GM18870 (cell line): ENCODE data around the gene ADAMTS13.
"Not testable (repeated sequence)": the region's sequence is repeated elsewhere in the genome, so short reads cannot be mapped to it uniquely, and the experiment has no call there.

Experiments used
- ATAC-seq: cut with Tn5 transposase; IDR thresholded peaks from one replicate; pipeline ENCODE4 v1.9.1; 2021; ENCODE audit warnings: moderate library complexity; ENCODE audit not compliant: unreplicated experiment

The ADAMTS13 gene

DNA sequence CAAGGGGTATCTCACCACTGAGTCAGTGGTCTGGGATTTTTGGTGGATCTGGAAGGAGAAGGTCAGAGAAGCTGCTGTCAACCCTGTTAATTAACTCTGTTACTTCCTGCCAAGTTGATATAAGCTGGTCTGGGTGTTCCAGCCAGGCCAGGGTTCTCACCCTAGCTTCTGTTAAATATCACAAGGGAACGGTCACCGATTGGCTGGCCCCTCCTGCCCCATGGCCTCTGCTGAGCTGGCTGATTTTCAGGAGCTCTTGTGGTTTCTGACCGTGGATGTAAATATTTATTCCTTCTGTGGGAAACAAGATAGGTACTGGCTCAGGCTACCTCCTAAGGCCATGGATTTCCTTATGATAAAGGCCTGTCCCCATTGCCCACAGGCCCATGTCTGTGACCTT is 1.0 kb downstream of the ADAMTS13 start:
- ATAC-seq = no peak

- ATAC-seq = no peak
Observed at GRCh38 chr9:133424187-133424586, 2.0 kb downstream of the ADAMTS13 start.

DNA sequence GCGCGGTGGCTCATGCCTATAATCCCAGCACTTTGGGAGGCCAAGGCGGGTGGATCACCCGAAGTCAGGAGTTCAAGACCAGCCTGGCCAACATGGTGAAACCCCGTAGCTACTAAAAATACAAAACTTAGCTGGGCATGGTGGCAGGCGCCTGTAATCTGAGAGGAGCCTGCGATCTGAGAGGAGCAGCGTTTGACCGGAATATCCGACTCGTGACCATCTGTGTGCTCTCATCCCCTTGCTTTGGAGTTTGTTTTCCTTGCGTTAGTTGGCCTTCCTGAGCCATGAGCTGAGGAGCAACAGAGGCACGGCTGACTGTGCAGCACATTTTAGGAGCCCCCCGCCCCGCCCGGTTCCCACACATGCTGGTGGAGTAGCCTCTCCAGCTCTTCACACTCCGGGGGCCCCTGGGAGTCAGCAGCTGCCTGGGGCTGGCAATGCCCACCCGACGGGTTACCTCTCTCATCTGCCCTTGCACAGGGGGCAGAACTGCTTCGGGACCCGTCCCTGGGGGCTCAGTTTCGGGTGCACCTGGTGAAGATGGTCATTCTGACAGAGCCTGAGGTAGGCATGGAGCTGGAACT is 3.0 kb downstream of the ADAMTS13 start:
- no peak for ATAC-seq

- no peak for ATAC-seq
Observed at GRCh38 chr9:133426011-133426410, 3.8 kb downstream of the ADAMTS13 start.

GRCh38 chr9:133427658-133428348 is 5.6 kb downstream of the ADAMTS13 start:
- no peak for ATAC-seq

DNA sequence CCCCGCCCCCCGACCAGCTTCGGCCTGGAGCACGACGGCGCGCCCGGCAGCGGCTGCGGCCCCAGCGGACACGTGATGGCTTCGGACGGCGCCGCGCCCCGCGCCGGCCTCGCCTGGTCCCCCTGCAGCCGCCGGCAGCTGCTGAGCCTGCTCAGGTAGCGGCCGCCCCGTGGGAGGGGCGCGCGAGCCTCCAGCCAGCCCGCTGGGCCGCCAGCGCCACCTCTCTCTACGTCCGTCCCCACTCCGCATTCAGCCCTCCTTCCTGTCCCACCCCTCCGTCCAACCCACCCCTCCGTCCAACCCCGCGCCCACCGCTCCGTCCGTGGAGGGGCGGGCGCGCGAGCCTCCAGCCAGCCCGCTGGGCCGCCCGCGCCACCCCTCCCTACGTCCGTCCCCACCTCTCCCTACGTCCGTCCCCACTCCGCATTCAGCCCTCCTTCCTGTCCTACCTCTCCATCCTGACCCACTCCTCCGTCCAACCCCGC is 6.5 kb downstream of the ADAMTS13 start:
- no peak for ATAC-seq

- ATAC-seq = no peak
Observed at GRCh38 chr9:133429214-133429613, 7.0 kb downstream of the ADAMTS13 start.

DNA sequence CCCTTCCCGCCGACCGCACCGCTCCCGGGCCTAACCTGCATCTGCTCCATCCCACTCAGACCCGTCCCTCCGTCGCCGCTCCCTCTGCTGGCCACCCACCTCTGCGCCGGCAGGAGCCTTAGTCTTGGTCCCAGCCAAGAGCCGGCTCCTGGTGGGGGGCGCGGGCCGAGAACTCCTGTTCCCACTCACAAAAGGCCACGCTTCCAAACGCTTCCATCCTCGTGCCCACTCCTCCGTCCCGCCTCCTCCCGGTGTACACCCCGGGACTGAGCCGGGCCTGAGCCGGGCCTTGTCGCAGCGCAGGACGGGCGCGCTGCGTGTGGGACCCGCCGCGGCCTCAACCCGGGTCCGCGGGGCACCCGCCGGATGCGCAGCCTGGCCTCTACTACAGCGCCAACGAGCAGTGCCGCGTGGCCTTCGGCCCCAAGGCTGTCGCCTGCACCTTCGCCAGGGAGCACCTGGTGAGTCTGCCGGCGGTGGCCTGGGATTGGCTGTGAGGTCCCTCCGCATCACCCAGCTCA is 7.5 kb downstream of the ADAMTS13 start:
- no peak for ATAC-seq

DNA sequence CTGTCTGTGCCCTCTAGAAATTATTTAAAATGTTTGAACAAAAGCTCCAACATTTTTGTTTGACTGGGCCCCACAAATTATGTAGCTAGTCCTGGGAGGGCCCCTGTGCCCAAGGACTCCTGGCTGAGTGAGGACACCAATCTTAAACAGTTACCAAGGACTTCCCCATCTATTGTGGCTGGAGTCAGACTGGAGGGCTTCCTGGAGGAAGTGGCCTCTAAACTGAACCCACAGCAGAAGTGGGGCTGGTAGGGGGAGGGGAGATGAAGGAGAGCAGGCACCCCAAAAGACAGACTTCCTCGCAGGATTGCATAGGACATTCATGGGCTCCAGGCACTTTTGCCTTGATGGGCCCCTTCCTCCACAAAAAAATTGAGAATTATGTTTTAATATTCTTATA is 8.1 kb downstream of the ADAMTS13 start:
- no peak for ATAC-seq

DNA sequence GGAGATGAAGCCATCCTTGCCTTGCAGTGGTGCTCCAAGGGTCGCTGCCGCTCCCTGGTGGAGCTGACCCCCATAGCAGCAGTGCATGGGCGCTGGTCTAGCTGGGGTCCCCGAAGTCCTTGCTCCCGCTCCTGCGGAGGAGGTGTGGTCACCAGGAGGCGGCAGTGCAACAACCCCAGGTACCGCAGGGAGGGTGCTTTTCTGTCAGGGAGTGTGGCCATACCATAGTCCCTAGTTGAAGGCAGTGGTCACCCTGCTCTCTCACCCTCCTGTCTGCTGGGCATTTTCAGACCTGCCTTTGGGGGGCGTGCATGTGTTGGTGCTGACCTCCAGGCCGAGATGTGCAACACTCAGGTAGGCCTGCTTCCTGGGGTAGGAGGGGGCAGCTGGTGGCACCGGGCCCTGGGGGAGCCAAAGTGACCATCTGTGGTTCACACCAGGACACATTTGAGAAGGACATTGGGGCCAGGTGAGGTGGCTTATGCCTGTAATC is 11.2 kb downstream of the ADAMTS13 start:
- no peak for ATAC-seq

GRCh38 chr9:133436681-133437080 is 14.5 kb downstream of the ADAMTS13 start:
- no peak for ATAC-seq

DNA sequence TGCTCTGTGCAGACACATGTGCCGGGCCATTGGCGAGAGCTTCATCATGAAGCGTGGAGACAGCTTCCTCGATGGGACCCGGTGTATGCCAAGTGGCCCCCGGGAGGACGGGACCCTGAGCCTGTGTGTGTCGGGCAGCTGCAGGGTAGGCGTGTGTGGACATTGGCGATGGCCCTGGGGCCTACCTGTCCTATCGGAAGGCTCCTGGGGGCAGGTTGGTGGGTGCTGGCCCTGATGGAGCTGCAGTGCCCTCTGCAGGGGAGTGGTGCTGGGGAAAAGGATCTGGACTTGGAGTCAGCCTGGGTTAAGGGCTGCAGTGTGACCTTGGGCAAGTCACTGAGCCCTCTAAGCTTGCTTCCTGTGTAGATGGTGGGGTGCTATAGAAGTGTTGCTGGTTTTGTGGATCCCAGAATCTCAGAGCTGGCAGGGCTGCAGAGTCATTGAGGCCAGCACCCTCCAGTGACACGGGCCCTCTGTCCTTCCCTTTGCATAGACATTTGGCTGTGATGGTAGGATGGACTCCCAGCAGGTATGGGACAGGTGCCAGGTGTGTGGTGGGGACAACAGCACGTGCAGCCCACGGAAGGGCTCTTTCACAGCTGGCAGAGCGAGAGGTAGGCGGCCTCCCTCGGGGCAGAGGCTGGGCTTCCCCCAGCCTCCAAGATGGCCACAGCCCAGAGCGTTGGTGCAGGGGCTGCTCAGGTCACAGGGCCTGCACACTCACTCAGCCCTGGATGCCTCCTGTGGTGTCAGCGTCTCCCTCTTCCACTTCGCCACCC is 15.8 kb downstream of the ADAMTS13 start:
- ATAC-seq = no peak

GRCh38 chr9:133439337-133439736 is 17.2 kb downstream of the ADAMTS13 start:
- ATAC-seq = no peak

GRCh38 chr9:133440874-133441273 is 18.7 kb downstream of the ADAMTS13 start:
- no peak for ATAC-seq

- no peak for ATAC-seq
Observed at GRCh38 chr9:133441571-133441970, 19.4 kb downstream of the ADAMTS13 start.

DNA sequence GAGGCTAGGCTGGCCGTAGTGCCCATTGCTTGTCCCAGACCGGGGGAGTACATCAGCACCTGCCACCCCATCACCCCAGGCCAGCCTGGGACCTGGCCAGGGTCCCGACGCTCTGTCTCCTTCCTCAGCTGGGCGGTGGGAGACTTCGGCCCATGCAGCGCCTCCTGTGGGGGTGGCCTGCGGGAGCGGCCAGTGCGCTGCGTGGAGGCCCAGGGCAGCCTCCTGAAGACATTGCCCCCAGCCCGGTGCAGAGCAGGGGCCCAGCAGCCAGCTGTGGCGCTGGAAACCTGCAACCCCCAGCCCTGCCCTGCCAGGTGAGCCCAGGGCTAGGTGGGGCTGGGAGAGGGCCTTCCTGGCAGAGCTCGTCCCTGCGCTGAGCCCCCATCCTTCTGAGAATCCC is 21.1 kb downstream of the ADAMTS13 start:
- no peak for ATAC-seq

- no peak for ATAC-seq
Observed at GRCh38 chr9:133443982-133444381, 21.8 kb downstream of the ADAMTS13 start.

DNA sequence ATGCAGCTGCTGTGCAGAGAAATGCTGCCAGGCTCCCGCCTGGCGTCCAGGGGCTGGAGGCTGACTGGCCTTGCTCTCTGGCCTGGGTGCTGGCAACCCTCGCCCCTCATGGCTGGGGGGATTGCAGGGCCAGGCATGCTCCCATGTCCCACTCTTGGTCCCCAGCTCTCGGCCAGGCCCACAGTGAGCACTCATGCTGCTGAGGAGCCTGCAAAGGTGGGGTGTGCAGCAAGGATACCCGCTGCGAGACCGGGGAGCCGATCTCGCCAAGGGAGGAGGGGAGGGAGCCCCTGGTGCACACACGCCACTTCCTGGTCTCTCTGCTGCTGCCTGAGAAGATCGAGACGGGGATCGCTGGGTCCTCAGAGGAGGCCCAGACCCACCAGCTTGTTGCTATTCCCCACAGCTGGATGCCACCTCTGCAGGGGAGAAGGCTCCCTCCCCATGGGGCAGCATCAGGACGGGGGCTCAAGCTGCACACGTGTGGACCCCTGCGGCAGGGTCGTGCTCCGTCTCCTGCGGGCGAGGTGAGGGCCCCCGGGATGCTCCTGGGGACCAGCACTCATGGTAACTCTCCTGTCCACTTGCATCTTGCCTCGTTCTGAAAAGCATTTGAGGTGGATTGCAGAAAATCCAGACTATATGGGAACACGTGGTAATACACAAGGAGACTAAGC is 23.3 kb downstream of the ADAMTS13 start:
- ATAC-seq = no peak

GRCh38 chr9:133448487-133448972 is 26.4 kb downstream of the ADAMTS13 start:
- no peak for ATAC-seq

DNA sequence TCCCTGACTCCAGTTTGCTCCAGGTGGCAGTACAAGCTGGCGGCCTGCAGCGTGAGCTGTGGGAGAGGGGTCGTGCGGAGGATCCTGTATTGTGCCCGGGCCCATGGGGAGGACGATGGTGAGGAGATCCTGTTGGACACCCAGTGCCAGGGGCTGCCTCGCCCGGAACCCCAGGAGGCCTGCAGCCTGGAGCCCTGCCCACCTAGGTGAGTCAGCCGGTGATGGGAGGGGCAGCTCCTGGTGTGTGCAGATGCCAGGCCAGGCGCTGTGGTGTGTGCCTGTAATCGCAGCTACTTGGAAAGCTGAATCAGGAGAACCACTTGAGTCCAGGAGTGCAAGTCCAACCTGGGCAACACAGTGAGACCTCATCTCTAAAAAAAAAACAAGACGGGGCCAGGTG is 27.6 kb downstream of the ADAMTS13 start:
- no peak for ATAC-seq

DNA sequence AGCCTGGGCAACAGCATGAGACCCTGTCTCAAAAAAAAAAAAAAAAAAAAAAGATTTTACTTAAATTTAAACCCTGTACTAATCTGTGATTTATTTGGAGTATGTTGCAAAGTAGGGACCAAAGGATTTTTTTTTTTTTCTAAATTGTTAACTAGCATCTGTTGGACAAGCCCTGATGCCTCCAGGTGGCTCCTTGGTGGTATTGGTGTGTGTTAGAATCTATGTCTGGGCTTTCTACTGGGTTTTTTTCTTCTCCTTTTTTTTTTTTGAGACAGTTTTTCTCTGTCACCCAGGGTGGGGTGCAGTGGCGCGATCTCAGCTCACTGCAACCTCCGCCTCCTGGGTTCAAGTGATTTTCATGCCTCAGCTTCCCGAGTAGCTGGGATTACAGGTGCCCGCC is 29.7 kb downstream of the ADAMTS13 start:
- ATAC-seq = not testable (repeated sequence)
